GM12873 (cell line): ENCODE data around the gene HIRIP3.

Source experiments
- CTCF ChIP-seq: IDR thresholded peaks from 2 replicates; pipeline ENCODE4 v1.5.1; 2012; ENCODE audit warnings: low read depth, mild to moderate bottlenecking, moderate library complexity, low read length, control low read depth; ENCODE audit not compliant: insufficient read depth; ENCODE audit errors: missing control alignments

HIRIP3 gene

GRCh38 chr16:30030011-30030685, 34.7 kb upstream of the HIRIP3 start:
- TF ChIP-seq CTCF: no peak

GRCh38 chr16:30028438-30029076, 33.1 kb upstream of the HIRIP3 start:
- TF ChIP-seq CTCF: no peak

DNA sequence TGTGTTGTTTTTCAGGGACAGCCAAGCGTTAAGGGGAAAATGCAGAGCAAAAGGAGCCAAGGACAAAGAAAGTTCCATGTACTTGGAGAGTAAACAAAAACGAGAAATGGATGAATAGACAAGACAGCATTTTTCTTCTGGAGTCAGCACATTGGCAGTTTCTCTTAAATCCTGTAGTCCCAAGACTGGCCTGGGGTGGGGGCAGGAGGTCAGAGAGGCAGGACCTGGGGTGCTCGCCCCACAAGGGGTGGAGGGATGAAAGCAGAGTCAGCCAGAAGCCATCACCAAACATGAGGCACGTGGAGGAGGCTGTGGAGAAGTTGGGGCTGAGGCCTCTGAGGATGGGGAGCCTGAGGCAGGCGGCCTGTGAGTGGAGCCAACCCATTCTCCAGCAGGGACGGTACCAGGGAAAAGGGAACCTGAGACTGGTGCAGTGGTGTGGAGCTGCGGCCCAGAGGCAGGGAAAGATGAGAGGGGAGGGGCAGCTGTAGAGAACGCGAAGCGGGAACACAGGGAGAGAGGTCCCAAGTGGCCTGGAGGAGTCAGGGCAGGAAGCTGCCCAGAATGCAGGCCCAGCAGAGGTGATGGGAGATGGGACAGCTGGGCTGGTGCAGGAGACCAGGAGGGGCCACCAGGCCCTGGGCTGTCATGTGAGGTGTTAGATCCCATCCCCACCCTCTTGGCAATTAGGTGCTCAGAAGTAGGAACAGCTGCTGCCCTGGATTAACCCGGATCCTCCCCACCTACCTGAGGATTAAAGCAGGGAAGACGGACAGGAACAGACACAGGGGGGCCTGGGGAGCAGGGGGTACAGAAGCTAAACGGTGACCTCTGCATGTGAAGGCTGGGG, 32.4 kb upstream of the HIRIP3 start:
- no peak for TF ChIP-seq CTCF

GRCh38 chr16:30026449-30026848, 31.0 kb upstream of the HIRIP3 start:
- no peak for TF ChIP-seq CTCF

- no peak for TF ChIP-seq CTCF
Measured at GRCh38 chr16:30025574-30025973, 30.2 kb upstream of the HIRIP3 start.

- no peak for TF ChIP-seq CTCF
Measured at GRCh38 chr16:30025156-30025555, 29.7 kb upstream of the HIRIP3 start.

GRCh38 chr16:30024451-30024850, 29.0 kb upstream of the HIRIP3 start:
- TF ChIP-seq CTCF: no peak
